Testis (tissue), 3 donors: ENCODE measurements around the gene TFF3. TPM values are rescaled to one million over a fixed set of nuclear protein-coding genes. Genes with fewer than 3 reads are reported as not detected.

Source experiments
- DNase-seq: peaks from one replicate; pipeline ENCODE4 v3.0.0-alpha.2; 2019
- H3K27ac ChIP-seq, 2 donors: fragments of 200-600 bp; sonication (generic); one replicate each; pipeline ENCODE4 v1.5.1; 2019
- H3K27me3 ChIP-seq: fragments of 200-600 bp; sonication (generic); one replicate; pipeline ENCODE4 v1.5.1; 2019
- H3K36me3 ChIP-seq: fragments of 200-600 bp; sonication (generic); one replicate; pipeline ENCODE4 v1.5.1; 2017; ENCODE audit warnings: low read depth; ENCODE audit errors: missing control alignments
- H3K4me1 ChIP-seq: fragments of 200-600 bp; sonication (generic); one replicate; pipeline ENCODE4 v1.5.1; 2019
- H3K4me3 ChIP-seq, 2 donors: fragments of 200-600 bp; sonication (generic); one replicate each; pipeline ENCODE4 v1.5.1; 2017 to 2019
- H3K9me3 ChIP-seq: fragments of 200-600 bp; sonication (generic); one replicate; pipeline ENCODE4 v1.5.1; 2017
- CTCF ChIP-seq, 3 experiments: fragments of 450-650 bp in 2 of 3; fragments of 200-600 bp in 1 of 3; sonication (generic) in 1 of 3; IDR thresholded peaks; one replicate each; pipeline ENCODE4 v1.5.1; 2016 to 2019; ENCODE audit warnings: antibody characterized with exemption in 3 of 3, mild to moderate bottlenecking in 2 of 3, moderate library complexity in 1 of 3
- POLR2A ChIP-seq: fragments of 450-650 bp; IDR thresholded peaks from one replicate; pipeline ENCODE4 v1.6.1; 2017; ENCODE audit warnings: antibody characterized with exemption, mild to moderate bottlenecking, moderate library complexity
- WGBS, 2 donors: methylation state at CpG; one replicate each; pipeline ENCODE4 v1.1.5; 2018; 5-methylcytosine and 5-hydroxymethylcytosine counted together
- intact Hi-C: fragments of 100-400 bp; cut with DNase I; formaldehyde crosslinking; loops from one replicate; pipeline ENCODE4 v1.15.1; 2023; ENCODE audit warnings: low total_unique reads
- polyA plus RNA-seq: library from polyadenylated mRNA; stranded (reverse); fragments of 350-450 nt; fragmentation: Illumina TruSeq; extraction: RNeasy Lipid Tissue Mini Kit (QIAGEN cat#74804); gene quantifications from one replicate; pipeline ENCODE4 v1.2.3, GENCODE V29; 2014; ENCODE audit warnings: low read depth, low replicate concordance; ENCODE audit not compliant: insufficient read depth
- total RNA-seq, 2 donors: library from RNA; depleted of rRNA; stranded (reverse); fragments of >200 nt; gene quantifications; one replicate each; pipeline ENCODE4 v1.2.3, GENCODE V29; 2016

Gene TFF3
- total and polyA plus RNA-seq, 3 donors from 2014 or later, result 3.9 to 12.9 (median 11.5) TPM

- no peaks in the 10 kb centered on the region for H3K27me3 ChIP-seq
These were observed 4.0 kb downstream of the TFF3 start for GRCh38 chr21:42311160-42311559.

GRCh38 chr21:42310411-42311001, 4.7 kb downstream of the TFF3 start:
- H3K27ac ChIP-seq, result no peak overlapping the region
- peaks cover 33% of the 10 kb centered on the region for H3K4me1 ChIP-seq
- TF ChIP-seq POLR2A (no peak), CTCF (IDR thresholded peaks at IDR 0.05) (no peak)
- no peaks in the 10 kb centered on the region for H3K27me3 ChIP-seq
- DNase-seq, result no peak
- H3K36me3 ChIP-seq, result no peaks in the 10 kb centered on the region
- no peaks in the 10 kb centered on the region for H3K9me3 ChIP-seq
- intact Hi-C loops, result no loop called here
- no peak overlapping the region for H3K4me3 ChIP-seq
- WGBS, 2 donors, result 66 to 76% methylated on average over 8 to 12 of the region's 12 CpGs

More at GRCh38 chr21:42311160-42311559, 4.0 kb downstream of the TFF3 start:
- intact Hi-C loops, result no loop called here
- Histone ChIP-seq H3K27ac (no peak overlapping the region), H3K36me3 (no peaks in the 10 kb centered on the region), H3K4me3 (no peak overlapping the region), H3K9me3 (no peaks in the 10 kb centered on the region), H3K4me1 (peaks cover 33% of the 10 kb centered on the region)
- WGBS, 2 donors, result 72 to 88% methylated on average over 7 to 14 of the region's 14 CpGs
- no peak for TF ChIP-seq POLR2A
- no peak for TF ChIP-seq CTCF (IDR thresholded peaks at IDR 0.05)
- no peak for DNase-seq

DNA sequence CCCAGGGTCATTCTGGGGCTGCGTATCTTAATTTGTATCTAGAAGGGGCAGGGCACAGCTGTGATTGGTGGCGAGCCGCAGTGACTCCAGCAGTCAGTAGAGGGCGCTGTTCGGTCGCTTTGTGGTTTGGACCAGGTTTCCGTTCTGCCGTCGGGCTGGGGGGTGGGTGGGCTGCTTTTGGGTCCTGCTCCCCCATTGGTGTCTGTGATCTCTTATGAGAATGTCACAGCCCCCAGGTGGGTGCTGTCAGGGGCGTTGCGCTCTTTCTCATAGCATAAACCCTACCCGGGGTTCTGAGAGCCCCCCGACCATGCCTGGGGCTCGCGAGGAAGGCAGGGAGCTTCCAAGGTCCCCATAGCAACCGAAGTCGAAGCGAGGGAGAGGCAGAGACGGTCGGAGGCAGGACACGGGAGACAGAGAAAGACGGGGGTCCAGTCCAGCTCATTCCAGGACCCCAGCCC, 5.4 kb downstream of the TFF3 start:
- intact Hi-C loops, result no loop called here
- H3K27ac ChIP-seq, result no peak overlapping the region
- 10 to 12% methylated on average over 20 to 22 of the region's 22 CpGs for WGBS, 2 donors

GRCh38 chr21:42308914-42309752, 6.1 kb downstream of the TFF3 start:
- Histone ChIP-seq H3K36me3 (no peaks in the 10 kb centered on the region), H3K27ac (no peak overlapping the region), H3K4me3 (peak overlapping the region in 1 of 2 donors; percentile 30), H3K27me3 (no peaks in the 10 kb centered on the region), H3K4me1 (peaks cover 33% of the 10 kb centered on the region), H3K9me3 (no peaks in the 10 kb centered on the region)
- DNase-seq, result no peak
- WGBS, 2 donors, result 47 to 54% methylated on average over 23 of the region's 23 CpGs
- intact Hi-C loops, result no loop called here
- TF ChIP-seq POLR2A (no peak), CTCF (IDR thresholded peaks at IDR 0.05) (no peak)

More for the DNA sequence above, 5.4 kb downstream of the TFF3 start:
- peak; percentile 80 for DNase-seq
- peaks cover 33% of the 10 kb centered on the region for H3K4me1 ChIP-seq
- H3K4me3 ChIP-seq, result peak overlapping the region in 1 of 2 donors; percentile 30
- no peaks in the 10 kb centered on the region for H3K27me3 ChIP-seq
- no peaks in the 10 kb centered on the region for H3K9me3 ChIP-seq
- no peaks in the 10 kb centered on the region for H3K36me3 ChIP-seq
- TF ChIP-seq CTCF (IDR thresholded peaks at IDR 0.05) (peak; percentile 41 to 88 (median 67)), POLR2A (no peak)
